ENCODE results near the gene MACROD2.

DNA sequence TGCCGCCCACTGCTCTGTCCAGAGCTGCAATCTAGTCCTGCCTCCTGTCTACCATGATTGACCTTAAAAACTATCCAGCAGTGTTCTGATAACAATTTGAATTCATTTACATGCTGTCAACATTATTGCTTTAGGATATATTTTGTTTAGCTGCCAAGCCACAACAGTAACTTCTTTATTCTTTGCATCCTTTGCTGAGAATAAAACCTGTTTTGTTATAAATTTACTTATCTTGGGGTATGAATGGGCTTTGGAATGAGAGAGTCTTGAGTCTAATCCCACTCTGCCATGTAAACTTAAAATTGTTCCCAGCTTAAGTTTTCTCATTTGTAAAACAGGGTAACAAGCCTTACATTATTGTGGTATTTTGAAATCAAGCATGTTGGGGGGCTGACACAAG lies 225.7 kb downstream of the MACROD2 start:
- TF ChIP-seq TAF1 (IDR thresholded peaks at IDR 0.05; ENCODE audit: borderline replicate concordance, insufficient read depth, low read length), result no peak
- TF ChIP-seq POLR2AphosphoS5 (IDR thresholded peaks at IDR 0.05; ENCODE audit: low read depth, low read length), result no peak
